Loucy (cell line): ENCODE results near the gene DLG2.

ENCODE experiments used
- EZH2phosphoT487 ChIP-seq: fragments of 200-600 bp; IDR thresholded peaks from 2 replicates; pipeline ENCODE4 v1.6.1; 2018; ENCODE audit warnings: antibody characterized with exemption, mild to moderate bottlenecking, moderate library complexity, borderline replicate concordance
- TF ChIP-seq, protein P1 (sequence below): fragments of 200-600 bp; sonication (generic); conservative IDR thresholded peaks from 2 replicates; pipeline ENCODE4 v1.5.1; 2014; ENCODE audit warnings: mild to moderate bottlenecking, antibody characterized with exemption, low read length

DNA sequence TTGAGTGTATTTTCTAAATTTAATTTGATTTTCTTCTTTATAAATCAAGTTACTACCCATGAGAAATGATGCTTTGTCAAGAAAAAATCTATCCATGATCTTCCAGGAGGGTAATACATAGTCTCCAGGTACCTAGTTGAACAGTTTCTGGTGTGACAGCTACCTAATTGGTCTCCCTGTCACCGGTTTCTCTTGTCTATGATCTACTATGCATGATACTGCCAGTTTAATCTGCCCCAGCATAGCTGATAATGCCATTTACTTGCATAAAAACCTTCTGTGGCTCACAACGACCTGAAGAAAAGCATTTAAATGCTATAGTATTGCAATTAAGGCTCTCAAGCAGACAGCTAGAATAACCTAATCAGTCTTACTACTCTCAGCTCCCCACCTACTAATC is 349.5 kb downstream of the DLG2 start:
- TF ChIP-seq, protein P1, sequence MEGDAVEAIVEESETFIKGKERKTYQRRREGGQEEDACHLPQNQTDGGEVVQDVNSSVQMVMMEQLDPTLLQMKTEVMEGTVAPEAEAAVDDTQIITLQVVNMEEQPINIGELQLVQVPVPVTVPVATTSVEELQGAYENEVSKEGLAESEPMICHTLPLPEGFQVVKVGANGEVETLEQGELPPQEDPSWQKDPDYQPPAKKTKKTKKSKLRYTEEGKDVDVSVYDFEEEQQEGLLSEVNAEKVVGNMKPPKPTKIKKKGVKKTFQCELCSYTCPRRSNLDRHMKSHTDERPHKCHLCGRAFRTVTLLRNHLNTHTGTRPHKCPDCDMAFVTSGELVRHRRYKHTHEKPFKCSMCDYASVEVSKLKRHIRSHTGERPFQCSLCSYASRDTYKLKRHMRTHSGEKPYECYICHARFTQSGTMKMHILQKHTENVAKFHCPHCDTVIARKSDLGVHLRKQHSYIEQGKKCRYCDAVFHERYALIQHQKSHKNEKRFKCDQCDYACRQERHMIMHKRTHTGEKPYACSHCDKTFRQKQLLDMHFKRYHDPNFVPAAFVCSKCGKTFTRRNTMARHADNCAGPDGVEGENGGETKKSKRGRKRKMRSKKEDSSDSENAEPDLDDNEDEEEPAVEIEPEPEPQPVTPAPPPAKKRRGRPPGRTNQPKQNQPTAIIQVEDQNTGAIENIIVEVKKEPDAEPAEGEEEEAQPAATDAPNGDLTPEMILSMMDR: no peak
- TF ChIP-seq EZH2phosphoT487: no peak
